HTERT RPE-1 (cell line): ENCODE results near the gene SH3YL1.
"Not testable (repeated sequence)": the region's sequence is repeated elsewhere in the genome, so short reads cannot be mapped to it uniquely, and the experiment has no call there.

Experiments
- in situ Hi-C: fragments of 300-500 bp; cut with MboI; formaldehyde crosslinking; loops from 4 replicates; pipeline ENCODE4 v1.14.3; 2020; ENCODE audit warnings: low sequenced_read_pairs

SH3YL1 gene

GRCh38 chr2:184695-185094 is 79.1 kb downstream of the SH3YL1 start:
- in situ Hi-C loops, result no loop called here

- in situ Hi-C loops, result no loop called here
These were observed 81.2 kb downstream of the SH3YL1 start for GRCh38 chr2:182509-183122.

- in situ Hi-C loops, result no loop called here
These were observed 83.5 kb downstream of the SH3YL1 start for GRCh38 chr2:180311-180710.

- in situ Hi-C loops, result no loop called here
These were observed 83.9 kb downstream of the SH3YL1 start for GRCh38 chr2:179886-180285.

GRCh38 chr2:177733-178132 is 86.1 kb downstream of the SH3YL1 start:
- in situ Hi-C loops, result no loop called here

- in situ Hi-C loops, result no loop called here
These were observed 86.9 kb downstream of the SH3YL1 start for GRCh38 chr2:176917-177316.

GRCh38 chr2:175880-176820 is 87.7 kb downstream of the SH3YL1 start:
- in situ Hi-C loops, result no loop called here

- in situ Hi-C loops, result no loop called here
These were observed 88.6 kb downstream of the SH3YL1 start for GRCh38 chr2:175161-175786.

GRCh38 chr2:172120-172519 is 91.7 kb downstream of the SH3YL1 start:
- in situ Hi-C loops, result not testable (repeated sequence)

- in situ Hi-C loops, result no loop called here
These were observed 94.1 kb downstream of the SH3YL1 start for GRCh38 chr2:169741-170140.
